Measurements from ENCODE around the gene ZNF574. TPM values are rescaled to one million over a fixed set of nuclear protein-coding genes. Genes with fewer than 3 reads are reported as not detected.

ZNF574 gene
- total and polyA plus RNA-seq, 2 donors: 7.6 to 18.8 TPM

- Histone ChIP-seq H3K4me3 (ENCODE audit: low read depth, low read length) (no peak overlapping the region), H3K36me3 (ENCODE audit: insufficient read depth) (no peaks in the 10 kb centered on the region), H3K4me1 (ENCODE audit: insufficient read depth) (no peaks in the 10 kb centered on the region), H3K27ac (ENCODE audit: low read depth) (no peak overlapping the region)
- 52% methylated on average over 9 of the region's 9 CpGs for WGBS
- DNase-seq (ENCODE audit: extremely low spot score): no peak
These were observed 9.8 kb upstream of the ZNF574 start for GRCh38 chr19:42066075-42066754.

GRCh38 chr19:42067315-42067888 lies 8.6 kb upstream of the ZNF574 start:
- no peak for DNase-seq (ENCODE audit: extremely low spot score)
- 77% methylated on average over 6 of the region's 6 CpGs for WGBS
- Histone ChIP-seq H3K4me3 (ENCODE audit: low read depth, low read length) (no peak overlapping the region), H3K27ac (ENCODE audit: low read depth) (no peak overlapping the region), H3K4me1 (ENCODE audit: insufficient read depth) (no peaks in the 10 kb centered on the region), H3K36me3 (ENCODE audit: insufficient read depth) (no peaks in the 10 kb centered on the region)

- 33% methylated on average over 8 of the region's 8 CpGs for WGBS
- Histone ChIP-seq H3K36me3 (ENCODE audit: insufficient read depth) (no peaks in the 10 kb centered on the region), H3K4me3 (ENCODE audit: low read depth, low read length) (no peak overlapping the region), H3K4me1 (ENCODE audit: insufficient read depth) (no peaks in the 10 kb centered on the region), H3K27ac (ENCODE audit: low read depth) (no peak overlapping the region)
- DNase-seq (ENCODE audit: extremely low spot score): no peak
These were observed 7.6 kb upstream of the ZNF574 start for GRCh38 chr19:42068361-42068755.

DNA sequence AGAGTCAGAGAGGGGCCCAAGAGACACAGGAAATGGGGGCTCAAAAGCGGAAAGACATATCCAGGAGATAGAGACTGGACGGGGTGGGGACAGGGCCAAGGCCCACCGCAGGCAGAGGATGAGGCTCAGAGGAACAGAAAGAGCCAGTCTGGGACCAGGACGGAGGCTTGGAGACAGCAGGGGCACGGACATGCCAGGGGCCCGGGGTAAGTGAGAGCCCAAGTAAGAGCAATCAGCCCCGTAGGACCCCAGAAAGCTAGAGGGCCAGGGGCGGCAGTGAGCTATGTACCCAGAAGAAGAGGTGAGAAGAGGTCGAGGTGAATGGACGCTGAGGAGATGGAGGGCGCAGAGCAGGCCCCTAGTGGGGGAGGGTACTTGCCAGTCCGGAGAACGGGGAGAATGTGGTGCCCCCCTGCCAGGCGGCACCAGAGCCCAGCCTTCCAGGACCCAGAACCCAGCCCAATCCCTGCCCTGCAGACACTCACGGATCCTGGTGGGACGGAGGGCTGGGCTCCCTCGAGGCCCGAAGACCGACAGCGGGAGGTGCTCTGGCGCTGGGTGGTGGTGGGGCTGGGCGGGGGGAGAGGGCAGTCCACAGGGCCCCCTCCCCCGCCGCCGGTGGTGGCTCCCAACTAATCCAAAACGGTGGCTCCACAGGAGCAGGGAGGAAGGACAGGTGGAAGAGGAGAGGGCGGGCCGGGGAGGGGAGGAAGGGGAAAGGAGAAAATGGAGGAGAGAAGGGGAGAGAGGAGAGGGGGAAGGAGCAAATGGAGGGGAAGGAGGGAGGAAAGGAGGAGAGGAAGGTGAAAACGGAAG lies 7.0 kb upstream of the ZNF574 start:
- no peak overlapping the region for H3K27ac ChIP-seq (ENCODE audit: low read depth)
- no peaks in the 10 kb centered on the region for H3K36me3 ChIP-seq (ENCODE audit: insufficient read depth)
- WGBS: 13% methylated on average over 29 of the region's 29 CpGs
- no peak for DNase-seq (ENCODE audit: extremely low spot score)
- H3K4me3 ChIP-seq (ENCODE audit: low read depth, low read length): peak overlapping the region; percentile 21
- H3K4me1 ChIP-seq (ENCODE audit: insufficient read depth): no peaks in the 10 kb centered on the region

- H3K4me3 ChIP-seq (ENCODE audit: low read depth, low read length): peak within 1 kb of the TSS; percentile 21
- no peak within 1 kb of the TSS for H3K27ac ChIP-seq (ENCODE audit: low read depth)
- H3K36me3 ChIP-seq (ENCODE audit: insufficient read depth): no peaks in the 10 kb centered on the region
- H3K4me1 ChIP-seq (ENCODE audit: insufficient read depth): no peaks in the 10 kb centered on the region
- 8% methylated on average over 29 of the region's 29 CpGs for WGBS
- no peak for DNase-seq (ENCODE audit: extremely low spot score)
These were observed 6.2 kb upstream of the ZNF574 start, which contains the start of gene GRIK5 for GRCh38 chr19:42069619-42070351. TSS of gene GRIK5 (minus strand) at chr19:42070206. CDS start at chr19:42065770, 4,436 bp downstream.

- no peak for DNase-seq (ENCODE audit: extremely low spot score)
- Histone ChIP-seq H3K4me1 (ENCODE audit: insufficient read depth) (no peaks in the 10 kb centered on the region), H3K4me3 (ENCODE audit: low read depth, low read length) (no peak overlapping the region), H3K27ac (ENCODE audit: low read depth) (no peak overlapping the region), H3K36me3 (ENCODE audit: insufficient read depth) (no peaks in the 10 kb centered on the region)
- 89% methylated on average over 12 of the region's 12 CpGs for WGBS
These were observed 4.7 kb upstream of the ZNF574 start for GRCh38 chr19:42071247-42071646.

DNA sequence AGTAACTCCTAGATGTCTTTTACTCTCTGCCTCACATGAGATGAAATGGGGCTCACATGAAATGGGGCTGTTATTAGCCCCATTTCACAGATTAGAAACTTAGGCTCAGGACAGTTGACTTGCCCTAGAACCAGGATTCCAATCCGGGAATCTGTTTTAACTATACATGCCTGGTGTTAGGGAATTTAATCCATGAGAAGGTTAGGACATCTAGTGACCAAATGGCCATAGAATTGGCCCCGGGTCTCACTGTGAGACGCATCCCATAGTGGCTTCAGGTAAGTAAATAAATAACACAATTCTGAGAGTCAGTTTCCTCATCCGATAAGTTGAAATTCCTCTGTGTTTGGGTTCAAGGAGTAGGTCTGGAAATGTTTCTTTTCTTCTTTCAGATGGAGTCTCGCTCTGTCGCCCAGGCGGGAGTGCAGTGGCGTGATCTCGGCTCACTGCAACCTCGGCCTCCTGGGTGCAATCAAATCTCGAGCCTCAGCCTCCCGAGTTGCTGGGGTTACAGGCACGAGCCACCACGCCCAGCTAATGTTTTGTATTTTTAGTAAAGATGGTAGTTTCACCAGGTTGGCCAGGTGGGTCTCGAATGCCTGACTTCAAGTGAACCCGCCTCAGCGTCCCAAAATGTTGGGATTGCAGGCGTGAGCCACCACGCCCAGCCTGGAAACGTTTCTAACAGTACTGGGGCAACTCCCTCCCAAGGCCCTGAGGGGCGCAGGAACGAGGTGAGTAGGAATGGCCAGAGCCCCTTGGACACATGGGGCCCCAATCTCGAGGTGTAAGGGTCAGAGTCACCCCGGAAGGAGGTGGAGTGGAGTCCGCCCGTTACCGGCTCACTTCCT lies 1.2 kb upstream of the ZNF574 start:
- WGBS: 63% methylated on average over 27 of the region's 27 CpGs
- H3K4me3 ChIP-seq (ENCODE audit: low read depth, low read length): peak overlapping the region; percentile 55
- no peak for DNase-seq (ENCODE audit: extremely low spot score)
- peaks cover 1% of the 10 kb centered on the region for H3K36me3 ChIP-seq (ENCODE audit: insufficient read depth)
- H3K4me1 ChIP-seq (ENCODE audit: insufficient read depth): peaks cover 2% of the 10 kb centered on the region
- H3K27ac ChIP-seq (ENCODE audit: low read depth): peak overlapping the region; percentile 99

- 8% methylated on average over 3 of the region's 3 CpGs for WGBS
- H3K4me1 ChIP-seq (ENCODE audit: insufficient read depth): peaks cover 2% of the 10 kb centered on the region
These were observed 676 bp upstream of the ZNF574 start for GRCh38 chr19:42075364-42075615.

GRCh38 chr19:42076380-42076944 lies 496 bp downstream of the ZNF574 start:
- H3K27ac ChIP-seq (ENCODE audit: low read depth): peak overlapping the region; percentile 64
- H3K4me1 ChIP-seq (ENCODE audit: insufficient read depth): peaks cover 2% of the 10 kb centered on the region
- no peak for DNase-seq (ENCODE audit: extremely low spot score)
- H3K36me3 ChIP-seq (ENCODE audit: insufficient read depth): peaks cover 6% of the 10 kb centered on the region
- H3K4me3 ChIP-seq (ENCODE audit: low read depth, low read length): peak overlapping the region; percentile 91
- WGBS: under 1% methylated on average over 33 of the region's 33 CpGs

More at GRCh38 chr19:42075364-42075615, 676 bp upstream of the ZNF574 start:
- Histone ChIP-seq H3K36me3 (ENCODE audit: insufficient read depth) (peaks cover 6% of the 10 kb centered on the region), H3K27ac (ENCODE audit: low read depth) (peak overlapping the region; percentile 99), H3K4me3 (ENCODE audit: low read depth, low read length) (peak overlapping the region; percentile 55)
- no peak for DNase-seq (ENCODE audit: extremely low spot score)

- DNase-seq (ENCODE audit: extremely low spot score): no peak
- H3K27ac ChIP-seq (ENCODE audit: low read depth): no peak overlapping the region
- no peak overlapping the region for H3K4me3 ChIP-seq (ENCODE audit: low read depth, low read length)
- WGBS: 94% methylated on average over 1 of the region's 1 CpG
- H3K4me1 ChIP-seq (ENCODE audit: insufficient read depth): peaks cover 2% of the 10 kb centered on the region
- peaks cover 6% of the 10 kb centered on the region for H3K36me3 ChIP-seq (ENCODE audit: insufficient read depth)
These were observed 2.1 kb downstream of the ZNF574 start for GRCh38 chr19:42078058-42078457.

DNA sequence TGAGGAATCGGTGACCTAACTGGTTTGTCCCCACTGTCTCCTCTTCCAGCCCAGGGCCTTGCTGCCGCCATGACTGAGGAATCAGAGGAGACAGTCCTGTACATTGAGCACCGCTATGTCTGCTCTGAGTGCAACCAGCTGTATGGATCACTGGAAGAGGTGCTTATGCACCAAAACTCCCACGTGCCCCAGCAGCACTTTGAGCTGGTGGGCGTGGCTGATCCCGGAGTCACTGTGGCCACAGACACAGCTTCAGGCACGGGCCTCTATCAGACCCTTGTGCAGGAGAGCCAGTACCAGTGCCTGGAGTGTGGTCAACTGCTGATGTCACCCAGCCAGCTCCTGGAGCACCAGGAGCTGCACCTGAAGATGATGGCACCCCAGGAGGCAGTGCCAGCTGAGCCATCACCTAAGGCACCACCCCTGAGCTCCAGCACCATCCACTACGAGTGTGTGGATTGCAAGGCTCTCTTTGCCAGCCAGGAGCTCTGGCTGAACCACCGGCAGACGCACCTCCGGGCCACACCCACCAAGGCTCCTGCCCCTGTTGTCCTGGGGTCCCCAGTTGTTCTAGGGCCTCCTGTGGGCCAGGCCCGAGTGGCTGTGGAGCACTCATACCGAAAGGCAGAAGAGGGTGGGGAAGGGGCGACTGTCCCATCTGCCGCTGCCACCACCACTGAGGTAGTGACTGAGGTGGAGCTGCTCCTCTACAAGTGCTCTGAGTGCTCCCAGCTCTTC lies 2.7 kb downstream of the ZNF574 start:
- H3K27ac ChIP-seq (ENCODE audit: low read depth): no peak overlapping the region
- DNase-seq (ENCODE audit: extremely low spot score): no peak
- H3K4me3 ChIP-seq (ENCODE audit: low read depth, low read length): no peak overlapping the region
- H3K4me1 ChIP-seq (ENCODE audit: insufficient read depth): peaks cover 2% of the 10 kb centered on the region
- WGBS: 75% methylated on average over 15 of the region's 15 CpGs
- H3K36me3 ChIP-seq (ENCODE audit: insufficient read depth): peaks cover 6% of the 10 kb centered on the region

DNA sequence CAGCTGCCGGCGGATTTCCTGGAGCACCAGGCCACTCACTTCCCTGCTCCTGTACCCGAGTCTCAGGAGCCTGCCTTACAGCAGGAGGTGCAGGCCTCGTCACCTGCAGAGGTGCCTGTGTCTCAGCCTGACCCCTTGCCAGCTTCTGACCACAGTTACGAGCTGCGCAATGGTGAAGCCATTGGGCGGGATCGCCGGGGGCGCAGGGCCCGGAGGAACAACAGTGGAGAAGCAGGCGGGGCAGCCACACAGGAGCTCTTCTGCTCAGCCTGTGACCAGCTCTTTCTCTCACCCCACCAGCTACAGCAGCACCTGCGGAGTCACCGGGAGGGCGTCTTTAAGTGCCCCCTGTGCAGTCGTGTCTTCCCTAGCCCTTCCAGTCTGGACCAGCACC lies 3.3 kb downstream of the ZNF574 start:
- Histone ChIP-seq H3K36me3 (ENCODE audit: insufficient read depth) (peaks cover 6% of the 10 kb centered on the region), H3K27ac (ENCODE audit: low read depth) (no peak overlapping the region), H3K4me3 (ENCODE audit: low read depth, low read length) (no peak overlapping the region), H3K4me1 (ENCODE audit: insufficient read depth) (peaks cover 2% of the 10 kb centered on the region)
- no peak for DNase-seq (ENCODE audit: extremely low spot score)
- 86% methylated on average over 16 of the region's 16 CpGs for WGBS
